GM19467 (cell line): ENCODE measurements around the gene PPP1R12C.
"Not testable (repeated sequence)": the region's sequence is repeated elsewhere in the genome, so short reads cannot be mapped to it uniquely, and the experiment has no call there.

Experiments used
- ATAC-seq: cut with Tn5 transposase; IDR thresholded peaks from one replicate; pipeline ENCODE4 v1.9.1; 2021; ENCODE audit warnings: mild to moderate bottlenecking, moderate library complexity; ENCODE audit not compliant: unreplicated experiment

PPP1R12C gene

GRCh38 chr19:55076321-55076720 is 41.1 kb downstream of the PPP1R12C start:
- ATAC-seq = no peak

GRCh38 chr19:55075371-55075998 is 42.0 kb downstream of the PPP1R12C start, which contains the start of gene EPS8L1:
Gene EPS8L1, plus strand, starts transcription at chr19:55075869. Its CDS starts 576 bp downstream, at chr19:55076445.
- no peak for ATAC-seq

GRCh38 chr19:55071913-55072312 is 45.5 kb downstream of the PPP1R12C start:
- ATAC-seq = no peak

GRCh38 chr19:55071129-55071502 is 46.3 kb downstream of the PPP1R12C start:
- no peak for ATAC-seq

GRCh38 chr19:55070466-55071128 is 46.8 kb downstream of the PPP1R12C start:
- no peak for ATAC-seq

- no peak for ATAC-seq
Observed at GRCh38 chr19:55069865-55070197, 47.6 kb downstream of the PPP1R12C start.

GRCh38 chr19:55068950-55069864 is 48.2 kb downstream of the PPP1R12C start:
- no peak for ATAC-seq

GRCh38 chr19:55067869-55068268 is 49.6 kb downstream of the PPP1R12C start:
- ATAC-seq = no peak

- ATAC-seq = no peak
Observed at GRCh38 chr19:55066107-55066709, 51.2 kb downstream of the PPP1R12C start.

- ATAC-seq = not testable (repeated sequence)
Observed at GRCh38 chr19:55065516-55065915, 51.9 kb downstream of the PPP1R12C start.

GRCh38 chr19:55063492-55063843 is 54.0 kb downstream of the PPP1R12C start:
- no peak for ATAC-seq

- peak; percentile 78 for ATAC-seq
Observed at GRCh38 chr19:55062735-55063491, 54.5 kb downstream of the PPP1R12C start, which contains the start of gene RDH13. Gene RDH13, minus strand, starts transcription at chr19:55063148. Its CDS starts 116 bp downstream, at chr19:55063032.

GRCh38 chr19:55060287-55060686 is 57.1 kb downstream of the PPP1R12C start:
- not testable (repeated sequence) for ATAC-seq

GRCh38 chr19:55058781-55059610 is 58.4 kb downstream of the PPP1R12C start:
- no peak for ATAC-seq

GRCh38 chr19:55056827-55057226 is 60.6 kb downstream of the PPP1R12C start:
- ATAC-seq = no peak

GRCh38 chr19:55053735-55054134 is 63.7 kb downstream of the PPP1R12C start:
- ATAC-seq = no peak

- no peak for ATAC-seq
Observed at GRCh38 chr19:55050749-55051532, 66.5 kb downstream of the PPP1R12C start.

GRCh38 chr19:55048446-55048845 is 69.0 kb downstream of the PPP1R12C start:
- no peak for ATAC-seq

GRCh38 chr19:55047951-55048350 is 69.5 kb downstream of the PPP1R12C start:
- no peak for ATAC-seq
